NCI-H2107 (cell line): ENCODE measurements around the gene GLRA1.
"Not testable (repeated sequence)": the region's sequence is repeated elsewhere in the genome, so short reads cannot be mapped to it uniquely, and the experiment has no call there.

Experiments used
- DNase-seq: peaks from one replicate; lab custom pipeline; 2025; lab: John Stamatoyannopoulos, UW

GLRA1 gene

GRCh38 chr5:151819830-151820229 is 104.8 kb downstream of the GLRA1 start:
- DNase-seq: no peak

- no peak for DNase-seq
Measured at GRCh38 chr5:151815051-151815450, 109.6 kb downstream of the GLRA1 start.

GRCh38 chr5:151812757-151813309 is 111.8 kb downstream of the GLRA1 start:
- no peak for DNase-seq

GRCh38 chr5:151811593-151812321 is 112.9 kb downstream of the GLRA1 start:
- no peak for DNase-seq

- no peak for DNase-seq
Measured at GRCh38 chr5:151810897-151811296, 113.8 kb downstream of the GLRA1 start.

GRCh38 chr5:151810449-151810848 is 114.2 kb downstream of the GLRA1 start:
- no peak for DNase-seq

- no peak for DNase-seq
Measured at GRCh38 chr5:151808451-151809169, 116.0 kb downstream of the GLRA1 start.

- DNase-seq: no peak
Measured at GRCh38 chr5:151805414-151806223, 119.0 kb downstream of the GLRA1 start.

GRCh38 chr5:151800532-151800931 is 124.1 kb downstream of the GLRA1 start:
- DNase-seq: no peak

- no peak for DNase-seq
Measured at GRCh38 chr5:151799407-151799806, 125.2 kb downstream of the GLRA1 start.

- no peak for DNase-seq
Measured at GRCh38 chr5:151798674-151799073, 126.0 kb downstream of the GLRA1 start.

GRCh38 chr5:151795426-151795825 is 129.2 kb downstream of the GLRA1 start:
- DNase-seq: no peak

- no peak for DNase-seq
Measured at GRCh38 chr5:151793358-151793757, 131.3 kb downstream of the GLRA1 start.

GRCh38 chr5:151787817-151788216 is 136.8 kb downstream of the GLRA1 start:
- no peak for DNase-seq

GRCh38 chr5:151786468-151786867 is 138.2 kb downstream of the GLRA1 start:
- no peak for DNase-seq

- DNase-seq: no peak
Measured at GRCh38 chr5:151784141-151784540, 140.5 kb downstream of the GLRA1 start.

- not testable (repeated sequence) for DNase-seq
Measured at GRCh38 chr5:151783664-151784063, 141.0 kb downstream of the GLRA1 start.

- no peak for DNase-seq
Measured at GRCh38 chr5:151781201-151781600, 143.4 kb downstream of the GLRA1 start.

GRCh38 chr5:151780348-151780747 is 144.3 kb downstream of the GLRA1 start:
- DNase-seq: no peak

GRCh38 chr5:151779531-151780125 is 145.0 kb downstream of the GLRA1 start:
- no peak for DNase-seq

GRCh38 chr5:151775025-151775606 is 149.5 kb downstream of the GLRA1 start:
- no peak for DNase-seq

- DNase-seq: no peak
Measured at GRCh38 chr5:151773951-151774350, 150.7 kb downstream of the GLRA1 start.
